Trophoblast cell (in vitro differentiated cells and primary cell): ENCODE measurements around the gene CKAP4.

Experiments used
- DNase-seq, 2 donors: peaks; one replicate each; pipeline ENCODE4 v3.0.0-alpha.2; 2016
- H2AFZ ChIP-seq: 2 replicates; pipeline ENCODE4 v1.6.1; 2013; ENCODE audit warnings: low read length, moderate library complexity, mild to moderate bottlenecking; ENCODE audit not compliant: insufficient read depth, poor library complexity
- H2AK5ac ChIP-seq: 2 replicates; pipeline ENCODE4 v1.6.1; 2013; ENCODE audit warnings: mild to moderate bottlenecking, low read length
- H2BK120ac ChIP-seq: 2 replicates; pipeline ENCODE4 v1.6.1; 2013; ENCODE audit warnings: low read length, mild to moderate bottlenecking, moderate library complexity; ENCODE audit not compliant: insufficient read depth, poor library complexity
- H2BK12ac ChIP-seq: 2 replicates; pipeline ENCODE4 v1.6.1; 2013; ENCODE audit warnings: mild to moderate bottlenecking, low read length, moderate library complexity
- H2BK5ac ChIP-seq: 2 replicates; pipeline ENCODE4 v1.6.1; 2013; ENCODE audit warnings: low read length, low read depth, moderate library complexity, mild to moderate bottlenecking; ENCODE audit not compliant: poor library complexity
- H3K14ac ChIP-seq: 2 replicates; pipeline ENCODE4 v1.6.1; 2013; ENCODE audit warnings: mild to moderate bottlenecking, low read length
- H3K18ac ChIP-seq: 2 replicates; pipeline ENCODE4 v1.6.1; 2013; ENCODE audit warnings: mild to moderate bottlenecking, low read length
- H3K23ac ChIP-seq: 2 replicates; pipeline ENCODE4 v1.6.1; 2013; ENCODE audit warnings: low read length
- H3K27ac ChIP-seq: 2 replicates; pipeline ENCODE4 v1.5.1; 2013; ENCODE audit warnings: low read depth, mild to moderate bottlenecking, inconsistent platforms, low read length, moderate library complexity
- H3K27me3 ChIP-seq: 2 replicates; pipeline ENCODE4 v1.6.1; 2013; ENCODE audit warnings: inconsistent platforms, mild to moderate bottlenecking, low read length, moderate library complexity; ENCODE audit not compliant: insufficient read depth
- H3K36me3 ChIP-seq, 2 experiments: 1 replicate in 1 of 2; 2 replicates in 1 of 2; pipeline ENCODE4 v1.6.1; 2013; ENCODE audit warnings: low read length in 2 of 2, mild to moderate bottlenecking in 2 of 2, moderate library complexity in 1 of 2; ENCODE audit not compliant: insufficient read depth in 2 of 2, control insufficient read depth in 1 of 2
- H3K4ac ChIP-seq: 2 replicates; pipeline ENCODE4 v1.6.1; 2013; ENCODE audit warnings: low read depth, mild to moderate bottlenecking, low read length, moderate library complexity
- H3K4me1 ChIP-seq, 2 experiments: 1 replicate in 1 of 2; 2 replicates in 1 of 2; pipeline ENCODE4 v1.6.1; 2013; ENCODE audit warnings: low read length in 2 of 2, mild to moderate bottlenecking in 2 of 2, moderate library complexity in 1 of 2; ENCODE audit not compliant: insufficient read depth in 2 of 2, control insufficient read depth in 1 of 2
- H3K4me2 ChIP-seq: 2 replicates; pipeline ENCODE4 v1.6.1; 2013; ENCODE audit warnings: inconsistent platforms, mild to moderate bottlenecking, low read length, moderate library complexity
- H3K4me3 ChIP-seq: 2 replicates; pipeline ENCODE4 v1.5.1; 2013; ENCODE audit warnings: mild to moderate bottlenecking, low read depth, low read length, inconsistent platforms
- H3K79me1 ChIP-seq: one replicate; pipeline ENCODE4 v1.6.1; 2013; ENCODE audit warnings: low read length
- H3K79me2 ChIP-seq: 2 replicates; pipeline ENCODE4 v1.6.1; 2013; ENCODE audit warnings: low read length, mild to moderate bottlenecking; ENCODE audit not compliant: control insufficient read depth, insufficient read depth, poor library complexity
- H3K9ac ChIP-seq: 2 replicates; pipeline ENCODE4 v1.6.1; 2013; ENCODE audit warnings: mild to moderate bottlenecking, low read length
- H3K9me3 ChIP-seq: 2 replicates; pipeline ENCODE4 v1.6.1; 2013; ENCODE audit warnings: low read depth, mild to moderate bottlenecking, control low read depth, inconsistent platforms, low read length; ENCODE audit not compliant: insufficient read depth
- H4K12ac ChIP-seq: 2 replicates; pipeline ENCODE4 v1.6.1; 2013; ENCODE audit warnings: low read depth, mild to moderate bottlenecking, low read length, moderate library complexity
- H4K8ac ChIP-seq: 2 replicates; pipeline ENCODE4 v1.6.1; 2013; ENCODE audit warnings: low read depth, mild to moderate bottlenecking, low read length, moderate library complexity
- H4K91ac ChIP-seq: one replicate; pipeline ENCODE4 v1.6.1; 2013; ENCODE audit warnings: low read depth, mild to moderate bottlenecking, low read length, moderate library complexity
- WGBS: extraction: QIAGEN DNeasy Blood & Tissue Kit; methylation state at CpG from one replicate; pipeline ENCODE4 v1.1.7; 2013; ENCODE audit warnings: missing lambda C conversion rate; ENCODE audit not compliant: insufficient read length, insufficient coverage; ENCODE audit errors: extremely low coverage; 5-methylcytosine and 5-hydroxymethylcytosine counted together

CKAP4 gene

DNA sequence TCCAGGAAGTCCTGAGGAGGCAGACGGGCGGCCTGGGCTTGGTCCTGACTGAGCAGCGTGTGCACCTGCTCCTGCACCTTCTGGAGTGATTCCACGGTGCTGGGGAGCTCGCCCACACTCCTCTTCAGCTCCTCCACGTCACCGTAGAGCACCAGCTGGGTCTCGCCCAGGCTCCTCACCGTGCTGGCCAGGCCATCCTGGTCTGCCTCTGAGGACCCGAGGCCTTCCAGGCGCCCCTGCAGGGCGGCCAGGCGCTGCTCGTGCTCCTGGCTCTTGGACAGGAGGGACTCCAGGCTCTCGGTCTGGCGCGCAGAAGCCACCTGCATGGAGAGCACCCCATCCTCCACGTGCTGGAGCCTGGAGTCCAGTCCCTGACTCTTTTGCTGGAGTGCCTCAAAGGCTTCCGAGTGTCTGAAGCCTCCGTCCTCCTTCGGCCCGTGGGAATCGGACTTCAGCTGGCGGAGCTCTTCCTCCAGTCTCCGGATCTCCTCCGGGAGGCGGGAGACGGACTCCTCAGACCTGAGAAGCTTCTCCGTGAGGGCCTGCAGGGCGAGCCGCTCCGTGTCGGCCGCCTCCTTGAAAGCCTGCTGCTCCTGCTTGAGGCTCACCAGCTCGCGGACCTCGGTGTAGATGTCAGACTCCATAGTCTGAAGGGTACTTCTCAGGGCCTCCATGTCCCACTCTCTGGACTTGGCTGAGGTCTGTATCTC is 8.4 kb downstream of the CKAP4 start:
- H2BK120ac ChIP-seq: no peak overlapping the region
- H3K9me3 ChIP-seq: no peaks in the 10 kb centered on the region
- no CpG with 5 or more reads among the region's 37 CpGs for WGBS
- H3K79me1 ChIP-seq: no peaks in the 10 kb centered on the region
- H2AFZ ChIP-seq: no peak overlapping the region
- H2AK5ac ChIP-seq: no peak overlapping the region
- no peak overlapping the region for H3K4me2 ChIP-seq
- H4K8ac ChIP-seq: no peak overlapping the region
- no peak overlapping the region for H3K14ac ChIP-seq
- H3K36me3 ChIP-seq: peaks cover 21 to 38% of the 10 kb centered on the region in 2 experiments
- H3K4ac ChIP-seq: no peak overlapping the region
- no peak overlapping the region for H4K12ac ChIP-seq
- no peak for DNase-seq
- H3K4me1 ChIP-seq: no peaks in the 10 kb centered on the region
- no peak overlapping the region for H2BK5ac ChIP-seq
- no peaks in the 10 kb centered on the region for H3K79me2 ChIP-seq
- no peak overlapping the region for H3K18ac ChIP-seq
- no peaks in the 10 kb centered on the region for H3K27me3 ChIP-seq
- no peak overlapping the region for H3K4me3 ChIP-seq
- no peak overlapping the region for H3K23ac ChIP-seq
- no peak overlapping the region for H2BK12ac ChIP-seq
- H3K9ac ChIP-seq: no peak overlapping the region
- H4K91ac ChIP-seq: no peak overlapping the region
- no peak overlapping the region for H3K27ac ChIP-seq

DNA sequence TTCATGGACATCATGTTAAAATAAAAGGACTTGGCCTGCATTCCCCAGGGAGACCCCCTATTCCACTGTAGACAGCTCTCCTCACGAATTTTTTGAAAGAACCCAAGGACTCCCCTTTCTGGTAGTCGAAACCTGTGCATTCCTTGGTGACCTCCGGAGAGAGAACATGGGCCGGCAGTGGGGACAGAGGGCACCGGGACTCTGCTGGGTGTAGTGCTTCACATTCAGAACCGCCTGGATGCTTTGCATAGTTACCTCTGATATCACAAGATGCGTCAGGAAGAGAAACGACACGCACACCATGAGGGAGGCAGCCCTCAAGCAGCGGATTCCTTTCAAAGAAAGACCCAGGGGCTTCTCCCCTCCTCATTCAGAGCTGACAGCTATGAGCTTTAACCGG is 9.7 kb downstream of the CKAP4 start:
- H3K9me3 ChIP-seq: no peaks in the 10 kb centered on the region
- no peaks in the 10 kb centered on the region for H3K4me1 ChIP-seq
- no peak overlapping the region for H3K4me3 ChIP-seq
- H2BK120ac ChIP-seq: no peak overlapping the region
- no peak overlapping the region for H4K12ac ChIP-seq
- no peak overlapping the region for H2BK5ac ChIP-seq
- H3K36me3 ChIP-seq: peaks cover 17 to 33% of the 10 kb centered on the region in 2 experiments
- peak; percentile 81 to 83 for DNase-seq
- H2BK12ac ChIP-seq: no peak overlapping the region
- H3K18ac ChIP-seq: no peak overlapping the region
- H3K27ac ChIP-seq: no peak overlapping the region
- no peak overlapping the region for H3K9ac ChIP-seq
- no peak overlapping the region for H2AFZ ChIP-seq
- no peaks in the 10 kb centered on the region for H3K79me2 ChIP-seq
- H4K8ac ChIP-seq: no peak overlapping the region
- no peak overlapping the region for H3K23ac ChIP-seq
- H2AK5ac ChIP-seq: no peak overlapping the region
- H3K27me3 ChIP-seq: no peaks in the 10 kb centered on the region
- no peak overlapping the region for H3K14ac ChIP-seq
- no peaks in the 10 kb centered on the region for H3K79me1 ChIP-seq
- H3K4me2 ChIP-seq: no peak overlapping the region
- no peak overlapping the region for H4K91ac ChIP-seq
- H3K4ac ChIP-seq: no peak overlapping the region
- no CpG with 5 or more reads among the region's 11 CpGs for WGBS

DNA sequence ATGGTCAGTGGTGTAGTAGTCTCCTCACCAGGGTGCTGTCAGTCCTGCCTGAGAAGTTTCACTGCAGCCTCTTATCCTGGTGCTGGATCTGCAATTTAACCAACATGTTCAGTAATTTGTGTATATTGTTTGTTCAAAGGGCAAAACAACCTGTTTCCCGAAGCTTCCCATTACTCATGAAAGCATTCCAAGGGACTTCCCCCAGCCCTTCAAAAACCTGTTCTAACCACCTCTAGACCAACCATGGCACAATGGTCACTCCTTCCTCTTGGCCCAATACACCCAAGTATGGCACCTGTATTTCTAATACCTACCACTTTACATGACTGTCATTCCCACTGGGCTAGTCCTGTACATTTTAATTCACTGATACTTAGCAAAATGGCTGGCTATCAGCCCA is 12.1 kb downstream of the CKAP4 start:
- Histone ChIP-seq H3K79me1 (no peaks in the 10 kb centered on the region), H3K18ac (no peak overlapping the region), H3K9me3 (no peaks in the 10 kb centered on the region), H3K4me2 (no peak overlapping the region), H4K12ac (no peak overlapping the region), H2BK12ac (no peak overlapping the region), H3K4ac (no peak overlapping the region), H4K8ac (no peak overlapping the region), H3K27me3 (no peaks in the 10 kb centered on the region), H3K14ac (no peak overlapping the region), H2BK5ac (no peak overlapping the region), H3K23ac (no peak overlapping the region), H2AFZ (no peak overlapping the region), H4K91ac (no peak overlapping the region), H3K9ac (no peak overlapping the region), H2BK120ac (no peak overlapping the region), H3K4me3 (no peak overlapping the region), H3K36me3 (peaks cover 17 to 22% of the 10 kb centered on the region in 2 experiments), H3K79me2 (no peaks in the 10 kb centered on the region), H3K27ac (no peak overlapping the region), H3K4me1 (no peaks in the 10 kb centered on the region), H2AK5ac (no peak overlapping the region)
- no CpG with 5 or more reads among the region's 1 CpG for WGBS
- no peak for DNase-seq

DNA sequence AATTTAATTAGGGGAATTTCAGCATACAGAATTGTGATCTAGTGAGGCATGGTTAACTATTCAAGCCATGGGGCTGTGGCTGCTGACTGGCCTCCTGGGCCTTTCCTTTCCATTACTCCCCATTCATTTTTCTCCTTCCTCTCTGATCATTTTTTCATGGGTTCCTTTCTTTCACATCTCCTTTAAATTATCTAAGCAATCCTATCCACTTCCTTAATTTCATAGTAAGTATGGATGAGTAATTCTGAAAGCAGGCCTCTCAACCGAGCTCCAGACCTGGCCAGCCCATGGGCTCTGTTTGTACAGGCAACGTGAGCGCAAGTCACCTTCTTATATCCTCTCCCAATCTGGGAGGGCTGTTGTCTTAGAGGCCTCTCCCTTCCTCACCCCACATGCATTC is 13.4 kb downstream of the CKAP4 start:
- Histone ChIP-seq H3K4me3 (no peak overlapping the region), H2BK12ac (no peak overlapping the region), H3K9ac (no peak overlapping the region), H3K36me3 (peaks cover 11 to 14% of the 10 kb centered on the region in 2 experiments), H3K27me3 (no peaks in the 10 kb centered on the region), H3K27ac (no peak overlapping the region), H3K4ac (no peak overlapping the region), H3K14ac (no peak overlapping the region), H2BK5ac (no peak overlapping the region), H3K23ac (peak overlapping the region; percentile 93), H3K9me3 (no peaks in the 10 kb centered on the region), H4K12ac (no peak overlapping the region), H3K79me2 (no peaks in the 10 kb centered on the region), H3K18ac (no peak overlapping the region), H4K8ac (no peak overlapping the region), H3K79me1 (no peaks in the 10 kb centered on the region), H3K4me2 (no peak overlapping the region), H2BK120ac (no peak overlapping the region), H2AFZ (no peak overlapping the region), H2AK5ac (no peak overlapping the region), H4K91ac (no peak overlapping the region), H3K4me1 (no peaks in the 10 kb centered on the region)
- no CpG with 5 or more reads among the region's 3 CpGs for WGBS
- DNase-seq: no peak
